Effector memory CD4-positive, alpha-beta T cell (primary cell): ENCODE results near the gene PEDS1.
"Not testable (repeated sequence)": the region's sequence is repeated elsewhere in the genome, so short reads cannot be mapped to it uniquely, and the experiment has no call there.

Experiments
- DNase-seq, 3 donors: peaks; one replicate each; pipeline ENCODE4 v3.0.0-alpha.2; 2020
- H3K27ac ChIP-seq: 2 replicates; pipeline ENCODE4 v1.7.0; 2013; ENCODE audit warnings: mild to moderate bottlenecking, low read length, moderate library complexity; ENCODE audit not compliant: insufficient read depth, poor library complexity, severe bottlenecking
- H3K27me3 ChIP-seq: replicated peaks from 2 replicates; pipeline ENCODE4 v1.7.0; 2013; ENCODE audit warnings: mild to moderate bottlenecking, low read length; ENCODE audit not compliant: insufficient read depth, control insufficient read depth, poor library complexity, severe bottlenecking
- H3K36me3 ChIP-seq: 2 replicates; pipeline ENCODE4 v1.7.0; 2013; ENCODE audit warnings: mild to moderate bottlenecking, low read length, moderate library complexity; ENCODE audit not compliant: control insufficient read depth, insufficient read depth
- H3K4me1 ChIP-seq: 2 replicates; pipeline ENCODE4 v1.7.0; 2013; ENCODE audit warnings: low read length, mild to moderate bottlenecking; ENCODE audit not compliant: control insufficient read depth, insufficient read depth, poor library complexity, severe bottlenecking
- H3K4me3 ChIP-seq: 2 replicates; pipeline ENCODE4 v1.7.0; 2013; ENCODE audit warnings: low read length, low read depth, mild to moderate bottlenecking; ENCODE audit not compliant: insufficient read depth, poor library complexity, severe bottlenecking
- H3K9me3 ChIP-seq: 2 replicates; pipeline ENCODE4 v1.7.0; 2013; ENCODE audit warnings: mild to moderate bottlenecking, low read length, moderate library complexity; ENCODE audit not compliant: control insufficient read depth
- total RNA-seq, 3 donors: gene quantifications; one replicate each; lab custom pipeline; 2026; lab: John Stamatoyannopoulos, UW

PEDS1 gene
- 19.8 to 20.6 (median 20.3) reads per million in 3 donors for total RNA-seq

DNA sequence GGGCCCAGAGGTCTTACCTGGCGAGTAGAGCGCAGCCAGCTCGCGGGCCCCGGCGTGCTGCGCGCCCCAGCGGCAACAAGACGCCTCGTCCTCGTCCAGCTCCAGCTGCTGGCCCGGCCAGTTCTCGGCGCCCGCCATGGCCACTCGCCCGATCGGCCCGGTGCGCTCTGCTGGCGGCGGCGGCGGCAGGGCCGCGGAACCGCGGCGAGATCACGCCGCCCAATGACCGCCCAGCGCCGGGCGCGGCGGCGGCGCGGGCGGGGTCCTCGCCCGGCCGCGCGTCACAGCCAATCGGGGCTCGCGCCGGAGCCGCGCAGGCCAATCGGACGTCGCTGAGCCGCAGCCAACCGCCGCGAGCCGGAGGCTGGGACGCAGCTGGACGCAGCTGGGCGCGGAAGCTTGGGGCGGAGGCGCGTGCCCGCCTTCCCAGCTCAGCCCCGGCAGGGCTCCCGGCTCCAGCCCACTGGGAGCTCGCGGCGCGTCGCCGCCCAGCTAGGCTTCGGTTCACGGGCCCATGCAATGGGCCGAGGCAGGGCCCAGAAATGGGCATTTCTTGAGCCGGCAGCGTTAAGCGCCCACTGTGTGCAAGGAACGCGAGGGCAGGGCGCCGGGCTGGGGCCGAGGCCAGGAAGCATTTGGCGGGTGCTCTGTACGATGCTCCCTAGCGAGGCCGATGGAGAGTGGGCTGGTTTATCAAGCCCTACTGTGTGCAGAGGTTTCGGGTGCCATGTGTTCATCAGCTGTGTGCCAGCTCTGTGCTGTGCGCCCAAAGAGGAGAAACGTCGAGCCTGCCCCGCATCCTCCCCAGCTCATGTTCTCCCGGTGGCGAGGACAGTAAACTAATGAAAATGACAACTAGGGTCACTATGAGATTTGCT lies at the start of gene PEDS1:
Gene PEDS1 (minus strand): TSS at position 224 of the 878 bp plus-strand sequence. CDS start 86 bp downstream, at position 138.
- Histone ChIP-seq H3K27ac (peak within 1 kb of the TSS; percentile 78), H3K9me3 (no peaks in the 10 kb centered on the region), H3K27me3 (no peaks in the 10 kb centered on the region), H3K36me3 (no peaks in the 10 kb centered on the region), H3K4me3 (peak within 1 kb of the TSS; percentile 85), H3K4me1 (peaks cover 28% of the 10 kb centered on the region)
- DNase-seq = peak; percentile 69 to 78 (median 72)

- H3K36me3 ChIP-seq = no peaks in the 10 kb centered on the region
- no peaks in the 10 kb centered on the region for H3K4me1 ChIP-seq
- no peak overlapping the region for H3K27ac ChIP-seq
- H3K27me3 ChIP-seq = no peaks in the 10 kb centered on the region
- DNase-seq = no peak
- H3K4me3 ChIP-seq = no peak overlapping the region
- H3K9me3 ChIP-seq = no peaks in the 10 kb centered on the region
These were observed 49.2 kb upstream of the PEDS1 start for GRCh38 chr20:50202677-50203076.

DNA sequence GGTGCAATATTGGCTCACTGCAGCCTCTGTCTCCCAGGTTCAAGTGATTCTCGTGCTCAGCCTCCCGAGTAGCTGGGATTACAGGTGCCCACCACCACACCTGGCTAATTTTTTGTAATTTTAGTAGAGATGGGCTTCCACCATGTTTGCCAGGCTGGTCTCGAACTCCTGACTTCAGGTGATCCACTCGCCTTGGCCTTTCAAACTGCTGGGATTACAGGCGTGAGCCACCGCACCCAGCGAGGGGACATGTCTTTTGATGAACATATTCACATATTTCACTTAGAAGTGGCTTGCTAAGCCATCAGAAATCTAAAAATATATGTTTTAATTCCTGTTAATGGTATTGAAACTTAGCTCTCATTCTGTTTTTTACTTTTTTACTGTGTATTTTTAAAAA lies 48.2 kb upstream of the PEDS1 start:
- not testable (repeated sequence) for H3K36me3 ChIP-seq, DNase-seq, H3K27ac ChIP-seq, H3K9me3 ChIP-seq, H3K27me3 ChIP-seq, H3K4me1 ChIP-seq, H3K4me3 ChIP-seq

DNA sequence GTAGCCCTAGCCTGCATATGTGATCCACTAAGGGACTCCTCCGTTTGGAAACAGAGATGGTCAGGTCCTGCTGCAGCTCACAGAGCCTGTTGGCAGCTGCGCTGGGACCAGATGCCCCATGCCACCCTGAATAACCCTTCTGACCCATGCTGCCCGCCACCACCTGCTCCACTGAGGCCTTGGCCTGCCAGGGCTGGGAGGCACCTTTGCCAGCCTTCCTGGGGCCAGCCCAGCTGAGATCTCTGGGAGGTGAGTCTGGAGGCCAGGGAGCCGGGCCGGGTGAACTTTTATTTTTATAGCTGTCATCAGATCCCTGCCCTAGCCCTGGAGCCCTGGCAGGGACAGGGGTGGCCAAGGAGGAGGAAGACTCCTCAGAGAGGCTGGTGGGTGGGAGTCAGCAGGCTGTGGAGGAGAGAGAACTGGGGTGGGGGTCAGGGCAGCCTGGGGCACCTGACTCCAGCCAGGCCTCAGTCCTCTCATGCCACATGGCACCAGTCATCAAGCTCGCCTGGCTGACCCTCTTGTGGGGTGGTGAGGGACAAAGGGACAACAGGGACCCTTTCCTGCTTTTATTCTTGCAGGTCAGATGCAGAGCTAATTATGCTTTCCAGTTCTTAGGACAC lies 47.1 kb upstream of the PEDS1 start:
- Histone ChIP-seq H3K9me3 (no peaks in the 10 kb centered on the region), H3K27me3 (no peaks in the 10 kb centered on the region), H3K4me1 (no peaks in the 10 kb centered on the region), H3K4me3 (no peak overlapping the region), H3K36me3 (no peaks in the 10 kb centered on the region), H3K27ac (no peak overlapping the region)
- no peak for DNase-seq

GRCh38 chr20:50199703-50200102 lies 46.2 kb upstream of the PEDS1 start:
- no peaks in the 10 kb centered on the region for H3K36me3 ChIP-seq

GRCh38 chr20:50198716-50199115 lies 45.2 kb upstream of the PEDS1 start:
- Histone ChIP-seq H3K9me3 (no peaks in the 10 kb centered on the region), H3K27ac (no peak overlapping the region), H3K4me1 (no peaks in the 10 kb centered on the region), H3K36me3 (no peaks in the 10 kb centered on the region), H3K4me3 (no peak overlapping the region), H3K27me3 (no peaks in the 10 kb centered on the region)
- DNase-seq = no peak

More at GRCh38 chr20:50199703-50200102, 46.2 kb upstream of the PEDS1 start:
- no peak for DNase-seq
- H3K27ac ChIP-seq = no peak overlapping the region
- no peaks in the 10 kb centered on the region for H3K4me1 ChIP-seq
- H3K9me3 ChIP-seq = no peaks in the 10 kb centered on the region
- no peaks in the 10 kb centered on the region for H3K27me3 ChIP-seq
- no peak overlapping the region for H3K4me3 ChIP-seq

DNA sequence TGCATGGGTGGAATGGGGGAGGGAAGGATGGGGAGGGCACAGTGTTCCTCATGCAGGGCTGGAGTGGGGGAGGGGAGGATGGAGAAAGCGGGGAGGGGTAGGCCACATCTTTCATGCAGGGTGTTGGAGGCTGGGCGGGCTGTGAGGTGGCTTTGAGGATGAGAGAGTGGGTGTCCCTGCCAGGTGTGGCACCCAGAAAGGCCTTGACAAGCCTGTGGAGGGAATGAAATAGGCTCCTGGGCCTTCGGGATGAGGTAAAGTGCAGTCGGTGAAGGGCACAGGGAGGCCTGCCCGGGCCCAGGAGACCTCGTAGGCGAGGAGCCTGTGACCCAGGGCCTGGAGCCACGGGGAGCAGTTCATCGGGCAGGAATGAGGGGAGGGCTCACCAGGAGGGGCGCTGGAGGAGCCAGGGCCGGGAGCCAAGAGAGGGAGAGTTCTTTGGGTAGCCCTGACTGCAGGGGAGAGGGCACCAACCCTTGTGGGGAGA lies 44.7 kb upstream of the PEDS1 start:
- H3K27ac ChIP-seq = no peak overlapping the region
- peaks cover 4% of the 10 kb centered on the region for H3K4me1 ChIP-seq
- no peak for DNase-seq
- no peaks in the 10 kb centered on the region for H3K27me3 ChIP-seq
- no peaks in the 10 kb centered on the region for H3K9me3 ChIP-seq
- H3K36me3 ChIP-seq = no peaks in the 10 kb centered on the region
- no peak overlapping the region for H3K4me3 ChIP-seq

- no peak for DNase-seq
- Histone ChIP-seq H3K27ac (no peak overlapping the region), H3K9me3 (no peaks in the 10 kb centered on the region), H3K36me3 (no peaks in the 10 kb centered on the region), H3K27me3 (no peaks in the 10 kb centered on the region), H3K4me1 (peaks cover 10% of the 10 kb centered on the region), H3K4me3 (no peak overlapping the region)
These were observed 44.1 kb upstream of the PEDS1 start for GRCh38 chr20:50197463-50198179.

GRCh38 chr20:50196896-50197295 lies 43.4 kb upstream of the PEDS1 start:
- H3K9me3 ChIP-seq = no peaks in the 10 kb centered on the region
- no peak for DNase-seq
- no peak overlapping the region for H3K27ac ChIP-seq
- peaks cover 13% of the 10 kb centered on the region for H3K4me1 ChIP-seq
- no peaks in the 10 kb centered on the region for H3K36me3 ChIP-seq
- H3K27me3 ChIP-seq = no peaks in the 10 kb centered on the region
- H3K4me3 ChIP-seq = no peak overlapping the region
